CD4-positive, alpha-beta memory T cell (primary cell): ENCODE measurements around the gene DAB2. TPM values are rescaled to one million over a fixed set of nuclear protein-coding genes. Genes with fewer than 3 reads are reported as not detected.

Experiments
- CTCF ChIA-PET: fragments of 350-600 bp; sonication (Branson Sonifier 250); formaldehyde crosslinking; loops from one replicate; lab custom pipeline; 2021; ENCODE audit warnings: inconsistent platforms; ENCODE audit not compliant: partially characterized antibody; lab: Charles Lee
- POLR2A ChIA-PET: fragments of 350-600 bp; sonication (Branson Sonifier 250); formaldehyde crosslinking; loops from one replicate; lab custom pipeline; 2021; ENCODE audit not compliant: partially characterized antibody; lab: Charles Lee
- DNase-seq, 5 donors: peaks; one replicate each; pipeline versions ENCODE4 v3.0.0 to v3.0.0-alpha.2; 2020 to 2022; ENCODE audit warnings: mixed read lengths in 1 of 5
- H3K27ac ChIP-seq: one replicate; pipeline ENCODE4 v1.7.0; 2013; ENCODE audit warnings: low read depth, low read length
- H3K27me3 ChIP-seq: 2 replicates; pipeline ENCODE4 v1.7.0; 2013; ENCODE audit warnings: mild to moderate bottlenecking, low read length, moderate library complexity; ENCODE audit not compliant: insufficient read depth
- H3K36me3 ChIP-seq: 2 replicates; pipeline ENCODE4 v1.7.0; 2013; ENCODE audit warnings: mild to moderate bottlenecking, low read length, moderate library complexity; ENCODE audit not compliant: insufficient read depth
- H3K4me1 ChIP-seq: 2 replicates; pipeline ENCODE4 v1.7.0; 2013; ENCODE audit warnings: mild to moderate bottlenecking, low read length, moderate library complexity; ENCODE audit not compliant: insufficient read depth
- H3K4me3 ChIP-seq, 2 donors: one replicate each; pipeline ENCODE4 v1.7.0; 2013; ENCODE audit warnings: low read length in 2 of 2, mild to moderate bottlenecking in 1 of 2
- H3K9me3 ChIP-seq, 2 donors: one replicate each; pipeline ENCODE4 v1.7.0; 2013; ENCODE audit warnings: low read length in 2 of 2, control low read depth in 1 of 2; ENCODE audit not compliant: control insufficient read depth in 1 of 2
- H3K27ac Mint-ChIP-seq, 7 donors: one replicate each; pipeline ENCODE4 v1.8.0; 2020 to 2021; ENCODE audit warnings: mixed read lengths in 7 of 7, mild to moderate bottlenecking in 6 of 7, inconsistent platforms in 3 of 7, moderate library complexity in 3 of 7
- H3K27me3 Mint-ChIP-seq, 2 donors: one replicate each; pipeline ENCODE4 v1.8.0; 2020 to 2021; ENCODE audit warnings: mixed read lengths in 2 of 2
- H3K36me3 Mint-ChIP-seq, 2 donors: one replicate each; pipeline ENCODE4 v1.8.0; 2020 to 2021; ENCODE audit warnings: mixed read lengths in 2 of 2, inconsistent platforms in 1 of 2, mild to moderate bottlenecking in 1 of 2
- H3K4me1 Mint-ChIP-seq, 4 donors: one replicate each; pipeline ENCODE4 v1.8.0; 2020 to 2021; ENCODE audit warnings: mixed read lengths in 4 of 4, mild to moderate bottlenecking in 1 of 4
- H3K4me3 Mint-ChIP-seq, 8 donors: one replicate each; pipeline ENCODE4 v1.8.0; 2020 to 2021; ENCODE audit warnings: mixed read lengths in 8 of 8, mild to moderate bottlenecking in 7 of 8, moderate library complexity in 6 of 8, inconsistent platforms in 3 of 8
- H3K9me3 Mint-ChIP-seq, 8 donors: one replicate each; pipeline ENCODE4 v1.8.0; 2020 to 2021; ENCODE audit warnings: mixed read lengths in 8 of 8, mild to moderate bottlenecking in 5 of 8, inconsistent platforms in 3 of 8, moderate library complexity in 1 of 8
- intact Hi-C: fragments of 100-400 bp; cut with micrococcal nuclease; formaldehyde crosslinking; loops from one replicate; pipeline ENCODE4 v1.15.1; 2023
- polyA plus RNA-seq, 2 donors: library from polyadenylated mRNA; unstranded; fragments of 300-500 nt; fragmentation: Illumina TruSeq; gene quantifications; one replicate each; pipeline ENCODE4 v1.2.3, GENCODE V29; 2021
- total RNA-seq, 2 experiments: library from RNA; stranded (reverse); gene quantifications; one replicate each; pipeline ENCODE4 v1.2.3, GENCODE V29; 2021

DAB2 gene
- total and polyA plus RNA-seq, 4 experiments from 2014 or later, result 2.3 to 2.9 TPM; not detected in 2

- H3K4me1 Mint-ChIP-seq, result peaks cover 0 to 3% (median 0%) of the 10 kb centered on the region in 4 donors
- H3K27ac Mint-ChIP-seq, result peak overlapping the region in 1 of 7 donors; percentile 13
- Histone ChIP-seq H3K9me3 (no peaks in the 10 kb centered on the region), H3K27ac (no peak overlapping the region), H3K4me3 (no peak overlapping the region), H3K4me1 (no peaks in the 10 kb centered on the region), H3K27me3 (no peaks in the 10 kb centered on the region), H3K36me3 (no peaks in the 10 kb centered on the region)
- intact Hi-C loops, result no loop called here
- peaks cover 0 to 6% of the 10 kb centered on the region in 2 donors for H3K27me3 Mint-ChIP-seq
- no peaks in the 10 kb centered on the region for H3K36me3 Mint-ChIP-seq
- no peaks in the 10 kb centered on the region for H3K9me3 Mint-ChIP-seq
- POLR2A ChIA-PET, result no interaction called here
- no peak overlapping the region for H3K4me3 Mint-ChIP-seq
- no peak for DNase-seq
- CTCF ChIA-PET, result interaction anchor here (1.5 kb wide), 1 partner anchor 23 kb away, joined by 6 read pairs; no protein-coding TSS in a partner anchor
Measured at GRCh38 chr5:39399135-39400036, 25.4 kb downstream of the DAB2 start.

GRCh38 chr5:39396843-39397242 lies 27.9 kb downstream of the DAB2 start:
- H3K9me3 Mint-ChIP-seq, result no peaks in the 10 kb centered on the region
- no peaks in the 10 kb centered on the region for H3K9me3 ChIP-seq
- no peak overlapping the region for H3K4me3 ChIP-seq
- DNase-seq, result no peak
- H3K27me3 ChIP-seq, result no peaks in the 10 kb centered on the region
- ChIA-PET POLR2A (no interaction called here), CTCF (interaction anchor here (0.7 to 1.4 kb wide), 2 partner anchors 8 to 21 kb away, joined by 3 to 4 read pairs; no protein-coding TSS in a partner anchor)
- H3K27me3 Mint-ChIP-seq, result peaks cover 0 to 3% of the 10 kb centered on the region in 2 donors
- no peaks in the 10 kb centered on the region for H3K36me3 Mint-ChIP-seq
- H3K27ac Mint-ChIP-seq, result no peak overlapping the region
- intact Hi-C loops, result no loop called here
- H3K4me1 ChIP-seq, result no peaks in the 10 kb centered on the region
- no peak overlapping the region for H3K4me3 Mint-ChIP-seq
- H3K36me3 ChIP-seq, result no peaks in the 10 kb centered on the region
- H3K4me1 Mint-ChIP-seq, result peaks cover 0 to 3% (median 0%) of the 10 kb centered on the region in 4 donors
- no peak overlapping the region for H3K27ac ChIP-seq

GRCh38 chr5:39395521-39395920 lies 29.3 kb downstream of the DAB2 start:
- DNase-seq, result no peak
- Histone ChIP-seq H3K4me3 (no peak overlapping the region), H3K27ac (no peak overlapping the region), H3K27me3 (no peaks in the 10 kb centered on the region), H3K4me1 (no peaks in the 10 kb centered on the region), H3K36me3 (no peaks in the 10 kb centered on the region), H3K9me3 (no peaks in the 10 kb centered on the region)
- intact Hi-C loops, result no loop called here
- H3K4me1 Mint-ChIP-seq, result peaks cover 0 to 3% (median 0%) of the 10 kb centered on the region in 4 donors
- no peaks in the 10 kb centered on the region for H3K9me3 Mint-ChIP-seq
- peaks cover 2 to 3% of the 10 kb centered on the region in 2 donors for H3K27me3 Mint-ChIP-seq
- no peak overlapping the region for H3K27ac Mint-ChIP-seq
- POLR2A ChIA-PET, result no interaction called here
- CTCF ChIA-PET, result interaction anchor here (1.0 kb wide), 1 partner anchor 17 kb away, joined by 4 read pairs; no protein-coding TSS in a partner anchor
- no peaks in the 10 kb centered on the region for H3K36me3 Mint-ChIP-seq
- no peak overlapping the region for H3K4me3 Mint-ChIP-seq

- Histone ChIP-seq H3K36me3 (no peaks in the 10 kb centered on the region), H3K9me3 (no peaks in the 10 kb centered on the region), H3K27me3 (no peaks in the 10 kb centered on the region), H3K4me3 (no peak overlapping the region), H3K4me1 (no peaks in the 10 kb centered on the region), H3K27ac (no peak overlapping the region)
- peaks cover 2 to 3% of the 10 kb centered on the region in 2 donors for H3K27me3 Mint-ChIP-seq
- intact Hi-C loops, result no loop called here
- ChIA-PET CTCF (interaction anchor here (1.0 kb wide), 1 partner anchor 17 kb away, joined by 4 read pairs; no protein-coding TSS in a partner anchor), POLR2A (no interaction called here)
- no peaks in the 10 kb centered on the region for H3K36me3 Mint-ChIP-seq
- H3K27ac Mint-ChIP-seq, result no peak overlapping the region
- H3K4me3 Mint-ChIP-seq, result no peak overlapping the region
- H3K4me1 Mint-ChIP-seq, result peaks cover 0 to 3% (median 0%) of the 10 kb centered on the region in 4 donors
- no peak for DNase-seq
- no peaks in the 10 kb centered on the region for H3K9me3 Mint-ChIP-seq
Measured at GRCh38 chr5:39394946-39395345, 29.8 kb downstream of the DAB2 start.

- DNase-seq, result no peak
- Histone ChIP-seq H3K27me3 (no peaks in the 10 kb centered on the region), H3K4me3 (no peak overlapping the region), H3K4me1 (no peaks in the 10 kb centered on the region), H3K36me3 (no peaks in the 10 kb centered on the region), H3K27ac (no peak overlapping the region), H3K9me3 (no peaks in the 10 kb centered on the region)
- H3K4me1 Mint-ChIP-seq, result no peaks in the 10 kb centered on the region
- peaks cover 3% of the 10 kb centered on the region in 2 donors for H3K27me3 Mint-ChIP-seq
- no peaks in the 10 kb centered on the region for H3K36me3 Mint-ChIP-seq
- H3K4me3 Mint-ChIP-seq, result no peak overlapping the region
- ChIA-PET POLR2A (no interaction called here), CTCF (interaction anchor here (1.7 kb wide), 1 partner anchor 15 kb away, joined by 6 read pairs; no protein-coding TSS in a partner anchor)
- H3K27ac Mint-ChIP-seq, result no peak overlapping the region
- no peaks in the 10 kb centered on the region for H3K9me3 Mint-ChIP-seq
- intact Hi-C loops, result no loop called here
Measured at GRCh38 chr5:39390945-39391344, 33.8 kb downstream of the DAB2 start.

- H3K9me3 Mint-ChIP-seq, result no peaks in the 10 kb centered on the region
- intact Hi-C loops, result no loop called here
- Histone ChIP-seq H3K4me3 (no peak overlapping the region), H3K4me1 (no peaks in the 10 kb centered on the region), H3K36me3 (no peaks in the 10 kb centered on the region), H3K9me3 (no peaks in the 10 kb centered on the region), H3K27ac (no peak overlapping the region), H3K27me3 (no peaks in the 10 kb centered on the region)
- no peaks in the 10 kb centered on the region for H3K4me1 Mint-ChIP-seq
- ChIA-PET POLR2A (no interaction called here), CTCF (no interaction called here)
- no peak overlapping the region for H3K27ac Mint-ChIP-seq
- peaks cover 3 to 5% of the 10 kb centered on the region in 2 donors for H3K27me3 Mint-ChIP-seq
- DNase-seq, result no peak
- no peak overlapping the region for H3K4me3 Mint-ChIP-seq
- H3K36me3 Mint-ChIP-seq, result no peaks in the 10 kb centered on the region
Measured at GRCh38 chr5:39387293-39387692, 37.5 kb downstream of the DAB2 start.

GRCh38 chr5:39384271-39384670 lies 40.5 kb downstream of the DAB2 start:
- no peaks in the 10 kb centered on the region for H3K9me3 ChIP-seq
- intact Hi-C loops, result no loop called here

More at GRCh38 chr5:39384271-39384670, 40.5 kb downstream of the DAB2 start:
- H3K4me3 ChIP-seq, result no peak overlapping the region
- H3K36me3 ChIP-seq, result no peaks in the 10 kb centered on the region
- no peak overlapping the region for H3K4me3 Mint-ChIP-seq
- no peak for DNase-seq
- ChIA-PET POLR2A (no interaction called here), CTCF (interaction anchor here (2.1 kb wide), 1 partner anchor 8 kb away, joined by 14 read pairs; no protein-coding TSS in a partner anchor)
- no peaks in the 10 kb centered on the region for H3K4me1 Mint-ChIP-seq
- H3K36me3 Mint-ChIP-seq, result no peaks in the 10 kb centered on the region
- H3K27ac ChIP-seq, result no peak overlapping the region
- H3K27ac Mint-ChIP-seq, result no peak overlapping the region
- H3K27me3 ChIP-seq, result no peaks in the 10 kb centered on the region
- peaks cover 8 to 14% of the 10 kb centered on the region in 2 donors for H3K27me3 Mint-ChIP-seq
- H3K9me3 Mint-ChIP-seq, result no peaks in the 10 kb centered on the region
- no peaks in the 10 kb centered on the region for H3K4me1 ChIP-seq
